Mammary epithelial cell (primary cell): ENCODE results near the gene CBY3.
"Not testable (repeated sequence)": the region's sequence is repeated elsewhere in the genome, so short reads cannot be mapped to it uniquely, and the experiment has no call there.

Source experiments
- EZH2 ChIP-seq: IDR thresholded peaks from 2 replicates; pipeline ENCODE4 v1.6.1; 2012; ENCODE audit warnings: low read length, inconsistent platforms, borderline replicate concordance
- TF ChIP-seq, protein P1 (sequence below), 2 donors: IDR thresholded peaks in 1 of 2; conservative IDR thresholded peaks in 1 of 2; 2 replicates each; pipeline ENCODE4 v1.5.1; 2011 to 2012; ENCODE audit warnings: inconsistent platforms in 2 of 2, low read length in 2 of 2, mild to moderate bottlenecking in 2 of 2, control low read depth in 1 of 2, low read depth in 1 of 2; ENCODE audit not compliant: insufficient read depth in 1 of 2; ENCODE audit errors: extremely low read depth in 1 of 2

- TF ChIP-seq, protein P1, sequence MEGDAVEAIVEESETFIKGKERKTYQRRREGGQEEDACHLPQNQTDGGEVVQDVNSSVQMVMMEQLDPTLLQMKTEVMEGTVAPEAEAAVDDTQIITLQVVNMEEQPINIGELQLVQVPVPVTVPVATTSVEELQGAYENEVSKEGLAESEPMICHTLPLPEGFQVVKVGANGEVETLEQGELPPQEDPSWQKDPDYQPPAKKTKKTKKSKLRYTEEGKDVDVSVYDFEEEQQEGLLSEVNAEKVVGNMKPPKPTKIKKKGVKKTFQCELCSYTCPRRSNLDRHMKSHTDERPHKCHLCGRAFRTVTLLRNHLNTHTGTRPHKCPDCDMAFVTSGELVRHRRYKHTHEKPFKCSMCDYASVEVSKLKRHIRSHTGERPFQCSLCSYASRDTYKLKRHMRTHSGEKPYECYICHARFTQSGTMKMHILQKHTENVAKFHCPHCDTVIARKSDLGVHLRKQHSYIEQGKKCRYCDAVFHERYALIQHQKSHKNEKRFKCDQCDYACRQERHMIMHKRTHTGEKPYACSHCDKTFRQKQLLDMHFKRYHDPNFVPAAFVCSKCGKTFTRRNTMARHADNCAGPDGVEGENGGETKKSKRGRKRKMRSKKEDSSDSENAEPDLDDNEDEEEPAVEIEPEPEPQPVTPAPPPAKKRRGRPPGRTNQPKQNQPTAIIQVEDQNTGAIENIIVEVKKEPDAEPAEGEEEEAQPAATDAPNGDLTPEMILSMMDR (conservative IDR thresholded peaks at IDR 0.05 in 1 of 2, IDR thresholded peaks at IDR 0.05 in 1 of 2; ENCODE audit: extremely low read depth in 1 of 2, insufficient read depth in 1 of 2, low read depth in 1 of 2, low read length in 2 of 2) = not testable (repeated sequence)
- not testable (repeated sequence) for TF ChIP-seq EZH2
These were observed 41.5 kb downstream of the CBY3 start for GRCh38 chr5:179639296-179639695.
